Ectodermal cell (in vitro differentiated cells): Measurements from ENCODE around the gene WDR27.
"Not testable (repeated sequence)": the region's sequence is repeated elsewhere in the genome, so short reads cannot be mapped to it uniquely, and the experiment has no call there.

ENCODE experiments used
- H3K27ac ChIP-seq: 2 replicates; pipeline ENCODE4 v1.7.0; 2013; ENCODE audit warnings: mild to moderate bottlenecking, low read depth, low read length; ENCODE audit not compliant: insufficient read depth, poor library complexity, severe bottlenecking
- H3K27me3 ChIP-seq: 2 replicates; pipeline ENCODE4 v1.7.0; 2013; ENCODE audit warnings: mild to moderate bottlenecking, low read length; ENCODE audit not compliant: insufficient read depth, control insufficient read depth, poor library complexity, severe bottlenecking
- H3K36me3 ChIP-seq: one replicate; pipeline ENCODE4 v1.7.0; 2013; ENCODE audit warnings: low read length; ENCODE audit not compliant: control insufficient read depth, insufficient read depth
- H3K4me1 ChIP-seq: one replicate; pipeline ENCODE4 v1.7.0; 2013; ENCODE audit warnings: low read length; ENCODE audit not compliant: control insufficient read depth, insufficient read depth
- H3K4me3 ChIP-seq: 2 replicates; pipeline ENCODE4 v1.7.0; 2013; ENCODE audit warnings: low read depth, low read length, control low read depth; ENCODE audit not compliant: insufficient read depth
- H3K9me3 ChIP-seq: 2 replicates; pipeline ENCODE4 v1.7.0; 2013; ENCODE audit warnings: mild to moderate bottlenecking, low read length, moderate library complexity; ENCODE audit not compliant: control insufficient read depth
- WGBS, 2 experiments: methylation state at CpG; one replicate each; pipeline ENCODE4 v1.1.7; 2013; ENCODE audit warnings: missing lambda C conversion rate in 2 of 2; 5-methylcytosine and 5-hydroxymethylcytosine counted together

Gene WDR27

GRCh38 chr6:169619650-169620049 is 82.2 kb downstream of the WDR27 start:
- Histone ChIP-seq H3K4me3 (no peak overlapping the region), H3K27ac (no peak overlapping the region), H3K36me3 (peaks cover 10% of the 10 kb centered on the region), H3K4me1 (peaks cover 25% of the 10 kb centered on the region), H3K27me3 (no peaks in the 10 kb centered on the region), H3K9me3 (no peaks in the 10 kb centered on the region)
- WGBS, 2 experiments: 42 to 60% methylated on average over 1 of the region's 1 CpG

GRCh38 chr6:169618526-169619490 is 83.0 kb downstream of the WDR27 start:
- H3K4me1 ChIP-seq: peaks cover 25% of the 10 kb centered on the region
- no peak overlapping the region for H3K27ac ChIP-seq
- peaks cover 4% of the 10 kb centered on the region for H3K36me3 ChIP-seq
- no peaks in the 10 kb centered on the region for H3K9me3 ChIP-seq
- 23 to 26% methylated on average over 7 of the region's 7 CpGs for WGBS, 2 experiments
- no peak overlapping the region for H3K4me3 ChIP-seq
- no peaks in the 10 kb centered on the region for H3K27me3 ChIP-seq

- H3K9me3 ChIP-seq: no peaks in the 10 kb centered on the region
- 93 to 96% methylated on average over 7 of the region's 7 CpGs for WGBS, 2 experiments
- no peak overlapping the region for H3K27ac ChIP-seq
- H3K4me3 ChIP-seq: no peak overlapping the region
- H3K4me1 ChIP-seq: peaks cover 23% of the 10 kb centered on the region
- no peaks in the 10 kb centered on the region for H3K27me3 ChIP-seq
- no peaks in the 10 kb centered on the region for H3K36me3 ChIP-seq
These were observed 84.3 kb downstream of the WDR27 start for GRCh38 chr6:169617562-169617961.

GRCh38 chr6:169608609-169609008 is 93.2 kb downstream of the WDR27 start:
- not testable (repeated sequence) for H3K4me1 ChIP-seq, H3K36me3 ChIP-seq, H3K27me3 ChIP-seq, H3K4me3 ChIP-seq, H3K9me3 ChIP-seq, H3K27ac ChIP-seq
- 95% methylated on average over 2 of the region's 2 CpGs for WGBS, 2 experiments

- H3K4me1 ChIP-seq: no peaks in the 10 kb centered on the region
- H3K4me3 ChIP-seq: no peak overlapping the region
- H3K27me3 ChIP-seq: no peaks in the 10 kb centered on the region
- H3K9me3 ChIP-seq: no peaks in the 10 kb centered on the region
- 100% methylated on average over 1 of the region's 1 CpG; no CpG with 5 or more reads in 1 of the 2 experiments for WGBS, 2 experiments
- no peaks in the 10 kb centered on the region for H3K36me3 ChIP-seq
- H3K27ac ChIP-seq: no peak overlapping the region
These were observed 97.8 kb downstream of the WDR27 start for GRCh38 chr6:169604076-169604475.

GRCh38 chr6:169601129-169601528 is 100.7 kb downstream of the WDR27 start:
- not testable (repeated sequence) for H3K36me3 ChIP-seq, H3K4me3 ChIP-seq, H3K27ac ChIP-seq, H3K9me3 ChIP-seq, H3K27me3 ChIP-seq, H3K4me1 ChIP-seq
- WGBS, 2 experiments: 71 to 95% methylated on average over 1 of the region's 1 CpG

GRCh38 chr6:169592558-169592957 is 109.3 kb downstream of the WDR27 start:
- WGBS, 2 experiments: 90 to 96% methylated on average over 1 of the region's 1 CpG
- Histone ChIP-seq H3K27me3 (no peaks in the 10 kb centered on the region), H3K4me3 (no peak overlapping the region), H3K27ac (no peak overlapping the region), H3K4me1 (no peaks in the 10 kb centered on the region), H3K36me3 (no peaks in the 10 kb centered on the region), H3K9me3 (no peaks in the 10 kb centered on the region)

- H3K27ac ChIP-seq: no peak overlapping the region
- 68 to 73% methylated on average over 4 of the region's 4 CpGs for WGBS, 2 experiments
These were observed 110.2 kb downstream of the WDR27 start for GRCh38 chr6:169591616-169592015.

GRCh38 chr6:169590376-169590939 is 111.4 kb downstream of the WDR27 start:
- Histone ChIP-seq H3K36me3 (no peaks in the 10 kb centered on the region), H3K4me3 (no peak overlapping the region), H3K27ac (no peak overlapping the region), H3K9me3 (no peaks in the 10 kb centered on the region), H3K4me1 (no peaks in the 10 kb centered on the region), H3K27me3 (no peaks in the 10 kb centered on the region)
- WGBS, 2 experiments: 95% methylated on average over 10 of the region's 10 CpGs

More at GRCh38 chr6:169591616-169592015, 110.2 kb downstream of the WDR27 start:
- Histone ChIP-seq H3K27me3 (no peaks in the 10 kb centered on the region), H3K4me3 (no peak overlapping the region), H3K9me3 (no peaks in the 10 kb centered on the region), H3K36me3 (no peaks in the 10 kb centered on the region), H3K4me1 (no peaks in the 10 kb centered on the region)

- H3K36me3 ChIP-seq: no peaks in the 10 kb centered on the region
- no peaks in the 10 kb centered on the region for H3K9me3 ChIP-seq
- no peak overlapping the region for H3K27ac ChIP-seq
- 92 to 93% methylated on average over 6 of the region's 6 CpGs for WGBS, 2 experiments
- H3K27me3 ChIP-seq: no peaks in the 10 kb centered on the region
- no peaks in the 10 kb centered on the region for H3K4me1 ChIP-seq
- H3K4me3 ChIP-seq: no peak overlapping the region
These were observed 112.1 kb downstream of the WDR27 start for GRCh38 chr6:169589699-169590257.
